OCI-LY1 (cell line): ENCODE results near the gene ATF6.

Experiments
- H2AFZ ChIP-seq: fragments of 200-600 bp; sonication (generic), shearing (Covaris generic); 2 replicates; pipeline ENCODE4 v1.6.0; 2014; ENCODE audit warnings: antibody characterized with exemption, mild to moderate bottlenecking, low read length
- H3F3A ChIP-seq: fragments of 200-600 bp; sonication (generic), shearing (Covaris generic); 2 replicates; pipeline ENCODE4 v1.6.0; 2014; ENCODE audit warnings: mild to moderate bottlenecking, antibody characterized with exemption, low read length, moderate library complexity; ENCODE audit not compliant: insufficient read depth
- H3K27ac ChIP-seq: fragments of 200-600 bp; sonication (generic); 2 replicates; pipeline ENCODE4 v1.5.1; 2014; ENCODE audit warnings: low read length, mixed run types, mild to moderate bottlenecking, low read depth; ENCODE audit not compliant: poor library complexity, severe bottlenecking
- H3K27me3 ChIP-seq: fragments of 200-600 bp; sonication (generic); 2 replicates; pipeline ENCODE4 v1.6.0; 2014; ENCODE audit warnings: antibody characterized with exemption, mild to moderate bottlenecking, low read length, moderate library complexity; ENCODE audit not compliant: insufficient read depth
- H3K36me3 ChIP-seq: fragments of 200-600 bp; sonication (generic); 2 replicates; pipeline ENCODE4 v1.6.1; 2014; ENCODE audit warnings: mild to moderate bottlenecking, antibody characterized with exemption, low read length, moderate library complexity, mixed read lengths; ENCODE audit not compliant: insufficient read depth
- H3K4me1 ChIP-seq: fragments of 200-600 bp; sonication (generic); 2 replicates; pipeline ENCODE4 v1.5.1; 2014; ENCODE audit warnings: mild to moderate bottlenecking, low read length, moderate library complexity; ENCODE audit not compliant: insufficient read depth, severe bottlenecking
- H3K4me2 ChIP-seq: fragments of 200-600 bp; sonication (generic), shearing (Covaris generic); 2 replicates; pipeline ENCODE4 v1.6.1; 2014; ENCODE audit warnings: low read length
- H3K4me3 ChIP-seq: fragments of 200-600 bp; sonication (generic); 2 replicates; pipeline ENCODE4 v1.5.1; 2014; ENCODE audit warnings: low read length, low read depth, mild to moderate bottlenecking, mixed read lengths; ENCODE audit not compliant: poor library complexity, severe bottlenecking
- H3K79me2 ChIP-seq: fragments of 200-600 bp; shearing (Covaris generic); 2 replicates; pipeline ENCODE4 v1.6.1; 2016; ENCODE audit warnings: mixed run types, low read length, mixed read lengths; ENCODE audit not compliant: insufficient read depth
- H3K9ac ChIP-seq: fragments of 200-600 bp; sonication (generic), shearing (Covaris generic); 2 replicates; pipeline ENCODE4 v1.6.1; 2014; ENCODE audit warnings: mild to moderate bottlenecking, low read length, mixed read lengths
- H3K9me2 ChIP-seq: fragments of 200-600 bp; sonication (generic), shearing (Covaris generic); 2 replicates; pipeline ENCODE4 v1.6.1; 2014; ENCODE audit warnings: low read depth, mild to moderate bottlenecking, low read length, mixed read lengths
- H3K9me3 ChIP-seq: fragments of 200-600 bp; shearing (Covaris generic); 2 replicates; pipeline ENCODE4 v1.6.1; 2014; ENCODE audit warnings: low read length, mixed read lengths
- H4K20me1 ChIP-seq: fragments of 200-600 bp; sonication (generic), shearing (Covaris generic); 2 replicates; pipeline ENCODE4 v1.6.0; 2016; ENCODE audit warnings: mild to moderate bottlenecking, low read length; ENCODE audit not compliant: insufficient read depth
- CTCF ChIP-seq: fragments of 200-600 bp; sonication (generic), shearing (Covaris generic); IDR thresholded peaks from 2 replicates; pipeline ENCODE4 v1.5.1; 2017; ENCODE audit warnings: mild to moderate bottlenecking, antibody characterized with exemption, low read length, moderate library complexity, mixed read lengths
- EZH2 ChIP-seq: fragments of 200-600 bp; sonication (generic), shearing (Covaris generic); IDR thresholded peaks from 2 replicates; pipeline ENCODE4 v1.8.0; 2017; ENCODE audit warnings: borderline replicate concordance, mixed run types, mild to moderate bottlenecking, antibody characterized with exemption, low read length, moderate library complexity, mixed read lengths

The ATF6 gene

GRCh38 chr1:161940866-161941591 is 174.9 kb downstream of the ATF6 start:
- Histone ChIP-seq H3K4me3 (no peak overlapping the region), H2AFZ (no peak overlapping the region), H3K36me3 (0 out of 2 replicates have a peak, but pooled peaks cover 3% of the 10 kb centered on the region), H3K9ac (no peak overlapping the region), H4K20me1 (no peaks in the 10 kb centered on the region), H3K27me3 (no peaks in the 10 kb centered on the region), H3K9me2 (no peaks in the 10 kb centered on the region), H3K79me2 (no peaks in the 10 kb centered on the region), H3F3A (no peaks in the 10 kb centered on the region), H3K27ac (no peak overlapping the region), H3K9me3 (no peaks in the 10 kb centered on the region), H3K4me2 (no peak overlapping the region), H3K4me1 (no peaks in the 10 kb centered on the region)
- no peak for TF ChIP-seq CTCF

- Histone ChIP-seq H4K20me1 (no peaks in the 10 kb centered on the region), H3K9ac (no peak overlapping the region), H3K4me1 (no peaks in the 10 kb centered on the region), H3K9me3 (no peaks in the 10 kb centered on the region), H3K4me2 (no peak overlapping the region), H3K4me3 (no peak overlapping the region), H3K9me2 (no peaks in the 10 kb centered on the region), H2AFZ (no peak overlapping the region), H3K36me3 (0 out of 2 replicates have a peak, but pooled peaks cover 3% of the 10 kb centered on the region), H3K27ac (no peak overlapping the region), H3F3A (no peaks in the 10 kb centered on the region), H3K27me3 (no peaks in the 10 kb centered on the region), H3K79me2 (no peaks in the 10 kb centered on the region)
- TF ChIP-seq CTCF (no peak), EZH2 (no peak)
Measured at GRCh38 chr1:161941726-161942436, 175.8 kb downstream of the ATF6 start.

GRCh38 chr1:161943737-161944136 is 177.6 kb downstream of the ATF6 start:
- Histone ChIP-seq H3K79me2 (no peaks in the 10 kb centered on the region), H3K4me3 (no peak overlapping the region), H3K4me1 (no peaks in the 10 kb centered on the region), H3K36me3 (0 out of 2 replicates have a peak, but pooled peaks cover 3% of the 10 kb centered on the region), H2AFZ (no peak overlapping the region), H3F3A (no peaks in the 10 kb centered on the region), H4K20me1 (no peaks in the 10 kb centered on the region), H3K9me2 (no peaks in the 10 kb centered on the region), H3K27me3 (no peaks in the 10 kb centered on the region), H3K9ac (no peak overlapping the region), H3K4me2 (no peak overlapping the region), H3K9me3 (no peaks in the 10 kb centered on the region), H3K27ac (no peak overlapping the region)
- TF ChIP-seq EZH2, result no peak
- no peak for TF ChIP-seq CTCF
